Measurements from ENCODE around the gene JARID2.

Gene JARID2

GRCh38 chr6:15305909-15306308 is 60.0 kb downstream of the JARID2 start:
- Histone ChIP-seq H3K27ac (peak overlapping the region; percentile 11 to 80 (median 73); a peak in 20 of 22 replicates), H3K4me3 (no peak overlapping the region), H3K9me3 (replicated peaks in 1 of 11) (no peaks in the 10 kb centered on the region), H3K9ac (peak overlapping the region in 10 of 11 experiments; percentile 25 to 68 (median 58); a peak in 15 of 22 replicates), H4K20me1 (peaks cover 0 to 99% (median 10%) of the 10 kb centered on the region in 11 experiments; a peak in 11 of 22 replicates), H3K36me3 (peaks cover 0 to 20% (median 4%) of the 10 kb centered on the region in 11 experiments; a peak in 5 of 22 replicates), H3K4me1 (peaks cover 96 to 100% (median 99%) of the 10 kb centered on the region in 10 experiments), H3K27me3 (no peaks in the 10 kb centered on the region), H3K4me2 (peak overlapping the region; percentile 64 to 96 (median 79))
- no peak for TF ChIP-seq Cebpa-rat (IDR thresholded peaks at IDR 0.05)

DNA sequence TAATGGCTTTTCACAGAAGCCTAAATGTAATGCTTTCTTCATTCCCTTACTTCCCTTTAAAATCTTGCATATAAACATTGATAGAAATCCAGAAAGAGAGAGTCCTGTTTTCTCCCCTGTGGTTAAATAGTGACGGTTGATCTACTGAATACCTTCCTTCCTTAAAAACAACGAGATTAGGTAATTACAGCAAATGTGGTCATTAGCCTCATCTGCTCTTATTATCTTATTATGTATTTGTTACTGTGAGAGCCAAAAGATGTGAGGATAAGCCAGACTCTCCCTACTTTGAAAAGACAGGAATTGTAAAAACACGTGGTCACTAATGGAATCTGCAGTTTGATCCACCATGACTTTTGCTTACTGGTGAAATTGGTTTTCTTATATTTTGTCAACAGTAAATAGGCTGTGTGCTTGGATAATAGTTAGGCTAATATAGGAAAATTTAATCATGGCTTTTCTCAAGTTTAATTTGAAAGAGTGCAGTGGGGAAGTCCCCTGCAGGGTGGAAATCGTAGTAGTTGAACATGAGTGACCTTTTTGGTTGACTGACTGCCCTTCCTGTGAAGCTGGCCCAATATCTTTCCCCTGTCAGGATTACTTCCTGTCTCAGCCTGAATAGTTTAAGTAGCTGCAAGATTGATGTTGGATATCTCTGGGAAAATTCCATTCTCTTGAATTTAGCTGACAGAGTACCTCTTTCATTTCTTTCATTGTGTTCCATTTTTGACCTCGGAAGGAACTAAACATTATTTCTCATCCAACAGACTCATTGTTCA is 62.8 kb downstream of the JARID2 start:
- peak overlapping the region in 9 of 11 experiments; percentile 34 to 81 (median 73); a peak in 17 of 22 replicates for H3K27ac ChIP-seq
- H3K4me1 ChIP-seq, result peaks cover 96 to 100% (median 99%) of the 10 kb centered on the region in 10 experiments
- no peak for TF ChIP-seq Cebpa-rat (IDR thresholded peaks at IDR 0.05)
- H3K27me3 ChIP-seq, result no peaks in the 10 kb centered on the region
- H4K20me1 ChIP-seq, result peaks cover 0 to 99% (median 27%) of the 10 kb centered on the region in 11 experiments; a peak in 16 of 22 replicates
- peaks cover 0 to 12% (median 0%) of the 10 kb centered on the region in 11 experiments; a peak in 3 of 22 replicates for H3K36me3 ChIP-seq
- peak overlapping the region in 3 of 10 experiments; percentile 6 to 17 (median 11); a peak in 2 of 20 replicates for H3K4me3 ChIP-seq
- no peaks in the 10 kb centered on the region for H3K9me3 ChIP-seq (replicated peaks in 1 of 11)
- H3K4me2 ChIP-seq, result peak overlapping the region; percentile 76 to 96 (median 84)
- H3K9ac ChIP-seq, result peak overlapping the region in 8 of 11 experiments; percentile 14 to 63 (median 48); a peak in 13 of 22 replicates

DNA sequence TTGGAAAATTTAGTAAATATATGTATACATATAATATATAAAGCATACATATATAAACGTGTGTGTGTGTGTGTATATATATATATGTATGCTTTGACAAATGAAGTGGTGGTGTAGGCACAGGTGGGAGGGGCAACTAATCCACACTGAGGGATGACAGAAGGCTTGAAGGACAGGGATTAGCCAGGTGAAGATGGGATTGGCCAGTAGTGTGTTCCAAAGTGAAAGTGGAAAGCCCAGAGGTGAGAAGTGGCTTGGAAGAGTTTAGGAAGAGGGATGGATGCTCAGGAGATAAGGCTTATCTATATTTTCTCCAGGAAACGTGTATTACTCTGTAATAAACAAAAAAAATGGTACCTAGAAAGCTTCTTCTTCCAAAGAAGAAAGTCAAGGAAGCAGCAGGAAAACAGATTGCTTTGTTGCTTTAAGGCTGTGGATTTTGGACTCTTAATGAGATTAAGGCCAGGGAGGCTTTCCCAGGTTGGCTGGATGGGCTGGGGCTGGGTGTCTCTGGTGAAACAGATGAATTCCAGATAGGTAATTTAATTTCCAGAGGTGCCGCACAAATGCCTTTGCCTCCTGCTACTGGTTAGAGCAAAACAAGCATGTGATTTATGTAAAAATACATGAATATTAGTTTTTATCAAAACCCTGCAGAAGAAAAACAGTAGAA is 63.9 kb downstream of the JARID2 start:
- no peak overlapping the region for H3K9ac ChIP-seq
- TF ChIP-seq Cebpa-rat (IDR thresholded peaks at IDR 0.05), result no peak
- peak overlapping the region; percentile 76 to 96 (median 87); a peak in 20 of 22 replicates for H3K4me2 ChIP-seq
- peak overlapping the region in 8 of 11 experiments; percentile 14 to 81 (median 74); a peak in 14 of 22 replicates for H3K27ac ChIP-seq
- peaks cover 0 to 12% (median 2%) of the 10 kb centered on the region in 11 experiments; a peak in 3 of 22 replicates for H3K36me3 ChIP-seq
- H3K4me1 ChIP-seq, result peaks cover 95 to 100% (median 100%) of the 10 kb centered on the region in 10 experiments
- no peaks in the 10 kb centered on the region for H3K9me3 ChIP-seq (replicated peaks in 1 of 11)
- no peaks in the 10 kb centered on the region for H3K27me3 ChIP-seq
- H4K20me1 ChIP-seq, result peaks cover 0 to 100% (median 30%) of the 10 kb centered on the region in 11 experiments; a peak in 17 of 22 replicates
- H3K4me3 ChIP-seq, result no peak overlapping the region

- no peak for TF ChIP-seq Cebpa-rat (IDR thresholded peaks at IDR 0.05)
- H3K27me3 ChIP-seq, result no peaks in the 10 kb centered on the region
- peaks cover 0 to 13% (median 4%) of the 10 kb centered on the region in 11 experiments; a peak in 5 of 22 replicates for H3K36me3 ChIP-seq
- H3K27ac ChIP-seq, result peak overlapping the region in 8 of 11 experiments; percentile 33 to 81 (median 74); a peak in 16 of 22 replicates
- peaks cover 92 to 100% (median 98%) of the 10 kb centered on the region in 10 experiments for H3K4me1 ChIP-seq
- H3K9me3 ChIP-seq (replicated peaks in 1 of 11), result no peaks in the 10 kb centered on the region
- H3K4me2 ChIP-seq, result peak overlapping the region; percentile 0 to 96 (median 87); a peak in 19 of 22 replicates
- no peak overlapping the region for H3K9ac ChIP-seq
- H3K4me3 ChIP-seq, result no peak overlapping the region
- H4K20me1 ChIP-seq, result peaks cover 0 to 100% (median 29%) of the 10 kb centered on the region in 11 experiments; a peak in 17 of 22 replicates
Observed at GRCh38 chr6:15310680-15311079, 64.8 kb downstream of the JARID2 start.

GRCh38 chr6:15312500-15312899 is 66.6 kb downstream of the JARID2 start:
- H3K27ac ChIP-seq, result peak overlapping the region in 10 of 11 experiments; percentile 55 to 81 (median 74); a peak in 21 of 22 replicates
- peaks cover 0 to 15% (median 4%) of the 10 kb centered on the region in 11 experiments; a peak in 6 of 22 replicates for H3K36me3 ChIP-seq
- H3K4me1 ChIP-seq, result peaks cover 92 to 100% (median 98%) of the 10 kb centered on the region in 10 experiments
- H3K9me3 ChIP-seq (replicated peaks in 1 of 11), result no peaks in the 10 kb centered on the region
- peak overlapping the region in 7 of 10 experiments; percentile 21 to 59 (median 31); a peak in 9 of 20 replicates for H3K4me3 ChIP-seq
- H3K4me2 ChIP-seq, result peak overlapping the region; percentile 80 to 96 (median 90)
- no peak for TF ChIP-seq Cebpa-rat (IDR thresholded peaks at IDR 0.05)
- H3K9ac ChIP-seq, result peak overlapping the region in 10 of 11 experiments; percentile 5 to 73 (median 66); a peak in 20 of 22 replicates
- no peaks in the 10 kb centered on the region for H3K27me3 ChIP-seq
- peaks cover 12 to 100% (median 47%) of the 10 kb centered on the region in 11 experiments; a peak in 18 of 22 replicates for H4K20me1 ChIP-seq

DNA sequence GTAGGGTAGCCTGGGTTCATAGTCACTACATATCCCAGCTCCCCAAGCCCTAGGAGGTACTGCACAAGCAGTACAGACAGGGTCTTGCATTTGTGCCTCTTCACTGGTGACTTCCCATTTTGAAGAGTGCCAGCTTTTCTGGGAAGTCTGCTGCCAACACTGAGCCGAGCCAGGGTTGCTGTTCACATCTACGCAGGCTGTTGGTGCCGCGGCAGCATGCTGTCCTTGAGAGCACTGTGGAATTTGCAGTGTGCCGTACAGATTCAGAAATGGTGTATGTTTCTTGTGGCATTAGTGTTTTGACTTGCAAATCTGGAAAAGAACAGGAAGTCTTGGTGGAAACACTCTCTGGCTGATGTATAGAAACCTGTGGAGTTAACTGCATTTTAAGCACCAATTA is 67.5 kb downstream of the JARID2 start:
- Histone ChIP-seq H3K27ac (peak overlapping the region; percentile 11 to 81 (median 74); a peak in 21 of 22 replicates), H3K9me3 (replicated peaks in 1 of 11) (no peaks in the 10 kb centered on the region), H3K36me3 (peaks cover 0 to 20% (median 5%) of the 10 kb centered on the region in 11 experiments; a peak in 7 of 22 replicates), H3K27me3 (no peaks in the 10 kb centered on the region), H4K20me1 (peaks cover 21 to 100% (median 56%) of the 10 kb centered on the region in 11 experiments; a peak in 18 of 22 replicates), H3K4me2 (peak overlapping the region; percentile 80 to 96 (median 90)), H3K4me3 (peak overlapping the region in 6 of 10 experiments; percentile 5 to 59 (median 28); a peak in 5 of 20 replicates), H3K4me1 (peaks cover 92 to 100% (median 98%) of the 10 kb centered on the region in 10 experiments), H3K9ac (peak overlapping the region; percentile 5 to 73 (median 65); a peak in 19 of 22 replicates)
- TF ChIP-seq Cebpa-rat (IDR thresholded peaks at IDR 0.05), result no peak

DNA sequence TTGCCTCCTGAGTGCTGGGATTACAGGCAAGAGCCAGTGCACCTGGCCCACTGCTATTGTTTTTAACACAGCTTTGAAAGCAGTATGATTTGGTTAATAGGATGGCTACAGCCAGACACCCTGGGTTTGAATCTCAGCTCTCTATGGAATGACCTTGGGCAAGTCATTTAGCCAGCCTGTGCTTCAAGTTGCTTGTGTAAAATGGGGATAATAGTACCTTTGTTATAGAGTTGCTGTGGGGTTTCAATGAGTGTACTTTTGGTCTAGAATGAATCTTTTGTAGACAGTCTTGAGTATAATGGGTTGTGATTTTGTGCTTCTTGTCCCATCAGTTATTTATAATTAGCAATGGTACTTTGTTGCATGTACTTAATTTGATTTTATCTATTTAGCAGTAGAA is 70.9 kb downstream of the JARID2 start:
- H4K20me1 ChIP-seq, result peaks cover 50 to 100% (median 81%) of the 10 kb centered on the region in 11 experiments; a peak in 20 of 22 replicates
- H3K4me3 ChIP-seq, result no peak overlapping the region
- no peaks in the 10 kb centered on the region for H3K9me3 ChIP-seq (replicated peaks in 1 of 11)
- H3K27me3 ChIP-seq, result no peaks in the 10 kb centered on the region
- peaks cover 71 to 97% (median 81%) of the 10 kb centered on the region in 10 experiments for H3K4me1 ChIP-seq
- H3K36me3 ChIP-seq, result peaks cover 0 to 15% (median 4%) of the 10 kb centered on the region in 11 experiments; a peak in 4 of 22 replicates
- H3K4me2 ChIP-seq, result peak overlapping the region in 9 of 11 experiments; percentile 11 to 65 (median 43); a peak in 16 of 22 replicates
- no peak overlapping the region for H3K9ac ChIP-seq
- H3K27ac ChIP-seq, result peak overlapping the region in 1 of 11 experiments; percentile 10; a peak in 1 of 22 replicates
- no peak for TF ChIP-seq Cebpa-rat (IDR thresholded peaks at IDR 0.05)

DNA sequence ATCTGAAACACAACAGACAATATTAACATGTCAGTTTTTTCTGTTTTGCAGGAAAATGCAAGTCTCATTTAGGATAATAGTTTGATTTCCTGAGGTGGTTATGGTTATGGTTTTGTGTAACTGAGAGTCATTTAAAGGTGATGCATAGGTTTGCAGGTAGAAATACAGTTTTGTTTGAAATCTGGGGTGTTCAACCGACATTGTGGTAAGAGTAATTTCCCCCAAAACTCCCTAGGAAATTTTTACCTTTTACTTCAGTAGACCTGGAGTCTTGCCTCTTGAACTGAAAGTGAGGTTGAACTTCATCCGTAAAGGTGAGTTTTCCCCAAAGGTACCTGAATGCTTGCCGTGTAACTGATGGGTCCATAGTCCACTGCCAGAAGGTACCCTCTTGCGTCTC is 71.4 kb downstream of the JARID2 start:
- H3K9ac ChIP-seq, result peak overlapping the region in 2 of 11 experiments; percentile 4 to 24; a peak in 2 of 22 replicates
- H3K4me3 ChIP-seq, result no peak overlapping the region
- H3K27me3 ChIP-seq, result no peaks in the 10 kb centered on the region
- H3K4me2 ChIP-seq, result peak overlapping the region; percentile 29 to 73 (median 57); a peak in 21 of 22 replicates
- peaks cover 66 to 95% (median 77%) of the 10 kb centered on the region in 10 experiments for H3K4me1 ChIP-seq
- peaks cover 55 to 100% (median 82%) of the 10 kb centered on the region in 11 experiments; a peak in 20 of 22 replicates for H4K20me1 ChIP-seq
- H3K36me3 ChIP-seq, result peaks cover 0 to 19% (median 4%) of the 10 kb centered on the region in 11 experiments; a peak in 5 of 22 replicates
- H3K9me3 ChIP-seq (replicated peaks in 1 of 11), result no peaks in the 10 kb centered on the region
- no peak for TF ChIP-seq Cebpa-rat (IDR thresholded peaks at IDR 0.05)
- no peak overlapping the region for H3K27ac ChIP-seq

All from BLaER1 treated with 17β-estradiol and CSF1 and Interleukin-3, amounts not matched to agents 10 nM and 100 nM (cell line).